Activated naive CD8-positive, alpha-beta T cell (primary cell): ENCODE measurements around the gene TTBK2.
A peak's percentile ranks its signal among the peaks of the same experiment; 100 is the strongest.
"Not testable (repeated sequence)": the region's sequence is repeated elsewhere in the genome, so short reads cannot be mapped to it uniquely, and the experiment has no call there.

Experiments
- H3K27ac Mint-ChIP-seq: one replicate; pipeline ENCODE4 v1.8.0; 2021; ENCODE audit warnings: mixed read lengths
- H3K27me3 Mint-ChIP-seq: one replicate; pipeline ENCODE4 v1.8.0; 2021; ENCODE audit warnings: mixed read lengths
- H3K36me3 Mint-ChIP-seq: one replicate; pipeline ENCODE4 v1.8.0; 2021; ENCODE audit warnings: mixed read lengths
- H3K4me1 Mint-ChIP-seq: one replicate; pipeline ENCODE4 v1.8.0; 2021; ENCODE audit warnings: low read depth, mixed read lengths
- H3K4me3 Mint-ChIP-seq: one replicate; pipeline ENCODE4 v1.8.0; 2021; ENCODE audit warnings: mild to moderate bottlenecking, mixed read lengths
- H3K9me3 Mint-ChIP-seq: one replicate; pipeline ENCODE4 v1.8.0; 2021; ENCODE audit warnings: low read depth, mixed read lengths

Gene TTBK2

GRCh38 chr15:42920519-42921341, at the start of gene TTBK2:
Gene TTBK2, minus strand, starts transcription at chr15:42920778. Its CDS starts 42,161 bp downstream, at chr15:42878617.
- H3K27me3 Mint-ChIP-seq, result no peaks in the 10 kb centered on the region
- H3K9me3 Mint-ChIP-seq, result no peaks in the 10 kb centered on the region
- H3K4me3 Mint-ChIP-seq, result peak within 1 kb of the TSS; percentile 99
- H3K36me3 Mint-ChIP-seq, result no peaks in the 10 kb centered on the region
- peaks cover 33% of the 10 kb centered on the region for H3K4me1 Mint-ChIP-seq
- H3K27ac Mint-ChIP-seq, result peak within 1 kb of the TSS; percentile 94

DNA sequence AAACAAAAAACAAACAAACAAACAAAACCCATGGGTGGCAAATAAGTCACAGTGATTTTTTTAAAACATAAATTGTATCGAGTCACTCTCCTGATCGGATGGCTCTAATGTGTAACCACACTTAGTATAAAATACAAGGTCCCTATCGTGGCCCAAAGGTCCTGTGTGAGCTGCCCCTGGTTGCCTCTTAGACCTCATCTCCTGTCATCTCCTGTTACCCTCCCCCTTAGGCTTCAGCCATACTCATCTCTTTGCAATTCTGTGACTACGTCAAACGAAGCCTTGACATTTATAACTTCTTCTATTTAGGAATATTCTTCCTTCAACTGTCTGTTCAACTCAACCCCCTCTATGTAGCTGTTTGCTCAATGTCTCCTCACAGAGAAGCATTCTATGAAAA, 43.9 kb upstream of the TTBK2 start:
- Mint-ChIP-seq H3K27ac (no peak overlapping the region), H3K9me3 (no peaks in the 10 kb centered on the region), H3K4me1 (no peaks in the 10 kb centered on the region), H3K4me3 (no peak overlapping the region), H3K27me3 (no peaks in the 10 kb centered on the region), H3K36me3 (peaks cover 18% of the 10 kb centered on the region)

GRCh38 chr15:42955518-42955917, 34.9 kb upstream of the TTBK2 start:
- no peak overlapping the region for H3K4me3 Mint-ChIP-seq
- no peak overlapping the region for H3K27ac Mint-ChIP-seq
- H3K4me1 Mint-ChIP-seq, result peaks cover 6% of the 10 kb centered on the region
- peaks cover 35% of the 10 kb centered on the region for H3K36me3 Mint-ChIP-seq
- H3K9me3 Mint-ChIP-seq, result no peaks in the 10 kb centered on the region
- no peaks in the 10 kb centered on the region for H3K27me3 Mint-ChIP-seq

DNA sequence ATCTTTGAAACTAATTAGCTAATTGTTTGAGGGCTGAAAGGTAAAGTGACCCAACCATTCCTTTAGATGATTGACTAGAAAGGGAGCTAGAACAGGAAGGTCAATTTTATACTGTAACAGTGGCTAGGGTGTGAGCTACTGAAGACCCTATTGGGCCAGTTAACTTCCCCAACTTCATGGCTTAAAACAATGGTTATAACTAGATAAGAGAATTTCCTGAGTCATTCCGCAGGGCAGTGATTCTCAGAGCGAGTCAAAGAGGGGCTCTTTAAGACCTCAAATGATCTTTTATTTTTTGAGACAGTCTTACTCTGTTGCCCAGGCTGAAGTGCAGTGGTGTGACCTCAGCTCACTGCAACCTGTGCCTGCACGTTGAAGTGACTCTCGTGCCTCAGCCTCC, 33.7 kb upstream of the TTBK2 start:
- Mint-ChIP-seq H3K9me3 (no peaks in the 10 kb centered on the region), H3K27me3 (no peaks in the 10 kb centered on the region), H3K4me1 (peaks cover 6% of the 10 kb centered on the region), H3K4me3 (no peak overlapping the region), H3K27ac (no peak overlapping the region), H3K36me3 (peaks cover 36% of the 10 kb centered on the region)

DNA sequence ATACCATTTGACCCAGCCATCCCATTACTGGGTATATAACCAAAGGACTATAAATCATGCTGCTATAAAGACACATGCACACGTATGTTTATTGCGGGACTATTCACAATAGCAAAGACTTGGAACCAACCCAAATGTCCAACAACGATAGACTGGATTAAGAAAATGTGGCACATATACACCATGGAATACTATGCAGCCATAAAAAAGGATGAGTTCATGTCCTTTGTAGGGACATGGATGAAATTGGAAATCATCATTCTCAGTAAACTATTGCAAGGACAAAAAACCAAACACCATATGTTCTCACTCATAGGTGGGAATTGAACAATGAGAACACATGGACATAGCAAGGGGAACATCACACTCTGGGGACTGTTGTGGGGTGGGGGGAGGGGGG, 28.3 kb upstream of the TTBK2 start:
- H3K27me3 Mint-ChIP-seq, H3K4me1 Mint-ChIP-seq, H3K4me3 Mint-ChIP-seq, H3K27ac Mint-ChIP-seq, H3K9me3 Mint-ChIP-seq: not testable (repeated sequence)
- peaks cover 24% of the 10 kb centered on the region for H3K36me3 Mint-ChIP-seq

GRCh38 chr15:42940527-42940926, 19.9 kb upstream of the TTBK2 start:
- H3K4me3 Mint-ChIP-seq, result no peak overlapping the region
- no peaks in the 10 kb centered on the region for H3K9me3 Mint-ChIP-seq
- no peaks in the 10 kb centered on the region for H3K4me1 Mint-ChIP-seq
- peaks cover 7% of the 10 kb centered on the region for H3K36me3 Mint-ChIP-seq
- no peaks in the 10 kb centered on the region for H3K27me3 Mint-ChIP-seq
- no peak overlapping the region for H3K27ac Mint-ChIP-seq

GRCh38 chr15:42939841-42940240, 19.3 kb upstream of the TTBK2 start:
- no peaks in the 10 kb centered on the region for H3K9me3 Mint-ChIP-seq
- H3K27ac Mint-ChIP-seq, result no peak overlapping the region
- H3K4me3 Mint-ChIP-seq, result no peak overlapping the region
- no peaks in the 10 kb centered on the region for H3K4me1 Mint-ChIP-seq
- H3K27me3 Mint-ChIP-seq, result no peaks in the 10 kb centered on the region
- H3K36me3 Mint-ChIP-seq, result peaks cover 2% of the 10 kb centered on the region

DNA sequence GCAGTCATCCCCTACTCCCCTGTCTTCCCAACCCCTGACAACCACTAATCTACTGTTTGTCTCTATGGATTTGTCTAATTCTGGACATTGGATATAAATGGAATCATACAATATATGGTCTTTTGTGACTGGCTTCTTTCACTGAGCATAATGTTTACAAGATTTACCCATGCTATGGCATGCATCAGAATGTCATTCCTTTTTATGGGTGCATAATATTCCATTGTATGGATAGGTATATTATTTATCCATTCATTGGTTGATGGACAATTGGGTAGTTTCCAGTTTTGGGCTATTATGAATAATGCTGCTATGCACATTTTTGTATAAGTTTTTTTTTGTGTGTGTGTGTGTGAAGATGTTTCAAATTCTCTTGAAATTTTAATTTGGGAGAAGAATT, 16.6 kb upstream of the TTBK2 start:
- no peaks in the 10 kb centered on the region for H3K4me1 Mint-ChIP-seq
- H3K36me3 Mint-ChIP-seq, result peaks cover 2% of the 10 kb centered on the region
- no peaks in the 10 kb centered on the region for H3K9me3 Mint-ChIP-seq
- no peak overlapping the region for H3K4me3 Mint-ChIP-seq
- H3K27me3 Mint-ChIP-seq, result no peaks in the 10 kb centered on the region
- no peak overlapping the region for H3K27ac Mint-ChIP-seq

- Mint-ChIP-seq H3K4me3 (no peak overlapping the region), H3K27ac (peak overlapping the region; percentile 13)
These were observed 13.5 kb upstream of the TTBK2 start for GRCh38 chr15:42933886-42934667.

DNA sequence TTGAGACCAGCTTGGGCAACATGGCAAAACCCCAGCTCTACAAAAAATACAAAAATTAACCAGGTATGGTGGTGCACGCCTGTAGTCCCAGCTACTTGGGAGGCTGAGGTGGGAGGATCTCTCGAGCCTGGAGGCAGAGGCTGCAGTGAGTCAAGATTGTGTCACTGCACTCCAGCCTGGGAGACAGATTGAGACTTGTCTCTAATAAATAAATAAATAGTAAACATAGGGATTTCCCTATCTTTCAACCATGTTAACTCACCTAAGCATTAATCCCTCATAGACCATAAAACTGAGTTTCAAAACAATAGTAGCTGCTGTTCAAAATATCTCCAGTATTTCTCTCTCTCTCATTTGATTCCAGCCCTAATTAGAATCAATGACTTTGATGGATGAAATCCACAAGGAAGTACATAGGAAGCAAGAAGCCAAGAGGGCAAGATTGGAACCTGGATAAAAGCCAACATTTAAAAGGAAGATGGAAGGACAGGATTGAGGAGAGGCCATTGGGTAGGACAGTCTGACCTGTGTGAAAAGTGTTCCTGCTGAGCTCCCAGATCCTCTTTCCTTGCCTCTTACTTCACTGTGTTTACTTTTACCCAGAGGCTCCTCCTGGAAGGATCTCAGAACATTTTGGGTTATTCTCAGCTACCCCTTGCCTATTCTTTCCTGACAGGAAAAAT, 12.4 kb upstream of the TTBK2 start:
- no peaks in the 10 kb centered on the region for H3K4me1 Mint-ChIP-seq
- H3K27me3 Mint-ChIP-seq, result no peaks in the 10 kb centered on the region
- no peak overlapping the region for H3K27ac Mint-ChIP-seq
- H3K36me3 Mint-ChIP-seq, result peaks cover 2% of the 10 kb centered on the region
- H3K4me3 Mint-ChIP-seq, result no peak overlapping the region
- H3K9me3 Mint-ChIP-seq, result no peaks in the 10 kb centered on the region

More at GRCh38 chr15:42933886-42934667, 13.5 kb upstream of the TTBK2 start:
- no peaks in the 10 kb centered on the region for H3K9me3 Mint-ChIP-seq
- H3K27me3 Mint-ChIP-seq, result no peaks in the 10 kb centered on the region
- H3K4me1 Mint-ChIP-seq, result no peaks in the 10 kb centered on the region
- H3K36me3 Mint-ChIP-seq, result peaks cover 2% of the 10 kb centered on the region

GRCh38 chr15:42931702-42932486, 11.3 kb upstream of the TTBK2 start:
- Mint-ChIP-seq H3K4me3 (no peak overlapping the region), H3K36me3 (no peaks in the 10 kb centered on the region), H3K4me1 (no peaks in the 10 kb centered on the region), H3K9me3 (no peaks in the 10 kb centered on the region), H3K27me3 (no peaks in the 10 kb centered on the region), H3K27ac (no peak overlapping the region)

DNA sequence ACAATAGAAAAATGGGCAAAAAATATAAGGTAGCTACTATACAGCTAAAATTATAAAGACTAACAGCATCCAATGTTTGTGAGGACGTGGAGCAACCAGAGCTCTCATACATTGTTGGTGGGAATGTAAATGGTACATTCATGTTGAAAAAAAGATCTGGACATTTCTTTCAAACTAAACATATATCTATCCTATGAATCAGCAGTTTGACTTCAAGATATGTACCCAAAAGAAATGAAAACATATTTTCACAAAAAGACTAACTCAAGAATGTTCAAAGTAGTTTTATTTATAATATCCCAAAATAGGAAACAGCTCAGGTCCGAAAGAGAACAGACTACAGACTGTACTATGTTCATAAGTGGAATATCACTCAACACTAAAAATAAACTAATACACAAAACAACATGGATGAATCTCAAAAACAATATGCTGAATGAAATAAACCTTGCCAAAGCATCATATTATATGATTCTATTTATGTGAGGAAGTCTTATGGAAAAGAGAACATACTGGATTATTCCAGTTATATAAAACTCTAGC, 8.8 kb upstream of the TTBK2 start:
- H3K27me3 Mint-ChIP-seq, result no peaks in the 10 kb centered on the region
- no peak overlapping the region for H3K27ac Mint-ChIP-seq
- H3K9me3 Mint-ChIP-seq, result no peaks in the 10 kb centered on the region
- no peaks in the 10 kb centered on the region for H3K36me3 Mint-ChIP-seq
- H3K4me3 Mint-ChIP-seq, result no peak overlapping the region
- H3K4me1 Mint-ChIP-seq, result no peaks in the 10 kb centered on the region

DNA sequence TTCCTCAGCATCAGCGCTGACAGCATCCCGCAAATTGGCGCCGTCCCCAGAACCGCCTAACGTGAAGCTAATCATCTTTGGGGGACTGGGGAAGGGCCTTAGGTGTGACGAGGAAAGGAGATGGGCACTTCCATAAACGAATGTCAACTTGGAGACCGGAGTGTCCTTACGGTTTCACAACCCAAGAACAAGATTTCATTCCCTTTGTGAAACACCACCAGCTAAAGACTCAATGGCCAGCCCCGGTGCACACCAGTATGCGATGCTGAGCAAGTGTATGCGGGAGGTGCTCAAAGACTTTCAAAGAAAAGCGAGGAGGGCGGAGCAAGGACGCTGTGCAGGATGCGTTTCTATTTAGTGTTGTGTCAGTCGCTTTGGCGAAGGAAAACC, 759 bp upstream of the TTBK2 start:
- Mint-ChIP-seq H3K4me3 (peak overlapping the region; percentile 94), H3K4me1 (peaks cover 31% of the 10 kb centered on the region), H3K27ac (peak overlapping the region; percentile 93), H3K27me3 (no peaks in the 10 kb centered on the region), H3K36me3 (no peaks in the 10 kb centered on the region), H3K9me3 (no peaks in the 10 kb centered on the region)

DNA sequence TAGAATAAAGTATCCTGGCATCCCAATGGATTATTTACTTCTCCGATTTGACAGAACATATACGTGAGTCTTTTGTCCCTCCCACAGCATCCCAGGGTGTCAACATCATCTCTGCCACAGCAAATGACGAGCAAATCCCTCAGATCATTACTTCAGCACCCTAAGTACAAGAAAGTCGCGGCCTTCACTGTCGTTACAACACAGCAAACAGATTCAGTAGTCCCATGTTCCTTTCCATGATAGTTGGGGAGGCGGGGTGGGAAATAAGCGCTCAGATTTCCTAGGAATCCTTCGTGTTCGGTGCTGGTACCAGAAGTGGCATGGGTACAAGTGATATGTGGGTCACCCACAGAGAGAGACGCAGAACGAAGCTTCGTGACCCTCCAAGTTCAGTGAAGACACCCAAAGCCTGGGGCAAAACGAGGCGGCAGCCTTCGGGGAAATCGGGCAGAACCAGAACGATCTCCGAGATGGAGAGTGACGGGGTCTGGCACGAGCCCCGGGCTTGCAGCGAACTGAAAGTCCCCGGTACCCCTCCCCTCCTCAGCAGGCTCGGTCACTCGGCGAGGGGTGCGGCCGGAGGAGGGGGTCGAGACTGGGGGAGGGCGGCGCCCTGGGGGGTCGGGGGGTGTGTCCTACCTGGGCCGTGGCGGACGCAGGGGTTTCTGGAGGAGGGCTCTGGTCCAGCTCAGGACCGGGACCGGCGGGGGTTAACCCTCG, 619 bp downstream of the TTBK2 start:
- H3K27ac Mint-ChIP-seq, result peak overlapping the region; percentile 94
- H3K4me1 Mint-ChIP-seq, result peaks cover 39% of the 10 kb centered on the region
- peak overlapping the region; percentile 99 for H3K4me3 Mint-ChIP-seq
- no peaks in the 10 kb centered on the region for H3K36me3 Mint-ChIP-seq
- no peaks in the 10 kb centered on the region for H3K9me3 Mint-ChIP-seq
- no peaks in the 10 kb centered on the region for H3K27me3 Mint-ChIP-seq
